ENCODE data around the gene RTL9. TPM values are rescaled to one million over a fixed set of nuclear protein-coding genes. Genes with fewer than 3 reads are reported as not detected.
A peak's percentile ranks its signal among the peaks of the same experiment; 100 is the strongest.

Gene RTL9
- total RNA-seq, 1 donor from 2014 or later: not detected

DNA sequence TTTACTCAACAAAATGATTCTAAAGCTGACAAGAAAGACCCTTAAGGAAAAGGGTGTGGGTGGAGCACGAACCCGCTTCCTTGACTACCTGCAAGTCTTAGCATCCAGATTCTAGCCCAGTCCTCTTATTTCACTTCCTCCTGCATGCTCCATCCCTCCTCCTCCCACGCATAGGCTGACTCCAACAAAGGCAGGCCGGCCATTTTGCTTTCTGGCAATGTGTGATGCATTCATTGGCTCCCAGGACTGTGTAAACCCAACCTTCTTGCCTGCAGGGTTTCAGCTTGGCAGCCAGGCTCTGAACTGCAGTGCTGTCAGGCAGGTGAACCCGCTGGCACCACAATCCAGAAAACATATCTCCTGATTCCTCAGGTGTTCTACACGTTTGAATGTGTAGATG is 39.3 kb downstream of the RTL9 start:
- Histone ChIP-seq H3K4me3 (ENCODE audit: low read depth, low read length) (no peak overlapping the region), H3K27me3 (ENCODE audit: control insufficient read depth, insufficient read depth, low read length) (no peaks in the 10 kb centered on the region), H3K36me3 (ENCODE audit: control insufficient read depth, insufficient read depth, low read length) (no peaks in the 10 kb centered on the region)
- TF ChIP-seq, protein P1, sequence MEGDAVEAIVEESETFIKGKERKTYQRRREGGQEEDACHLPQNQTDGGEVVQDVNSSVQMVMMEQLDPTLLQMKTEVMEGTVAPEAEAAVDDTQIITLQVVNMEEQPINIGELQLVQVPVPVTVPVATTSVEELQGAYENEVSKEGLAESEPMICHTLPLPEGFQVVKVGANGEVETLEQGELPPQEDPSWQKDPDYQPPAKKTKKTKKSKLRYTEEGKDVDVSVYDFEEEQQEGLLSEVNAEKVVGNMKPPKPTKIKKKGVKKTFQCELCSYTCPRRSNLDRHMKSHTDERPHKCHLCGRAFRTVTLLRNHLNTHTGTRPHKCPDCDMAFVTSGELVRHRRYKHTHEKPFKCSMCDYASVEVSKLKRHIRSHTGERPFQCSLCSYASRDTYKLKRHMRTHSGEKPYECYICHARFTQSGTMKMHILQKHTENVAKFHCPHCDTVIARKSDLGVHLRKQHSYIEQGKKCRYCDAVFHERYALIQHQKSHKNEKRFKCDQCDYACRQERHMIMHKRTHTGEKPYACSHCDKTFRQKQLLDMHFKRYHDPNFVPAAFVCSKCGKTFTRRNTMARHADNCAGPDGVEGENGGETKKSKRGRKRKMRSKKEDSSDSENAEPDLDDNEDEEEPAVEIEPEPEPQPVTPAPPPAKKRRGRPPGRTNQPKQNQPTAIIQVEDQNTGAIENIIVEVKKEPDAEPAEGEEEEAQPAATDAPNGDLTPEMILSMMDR (IDR thresholded peaks at IDR 0.05; ENCODE audit: insufficient read depth, low read length, severe bottlenecking): no peak
- DNase-seq (ENCODE audit: low read depth): no peak
- FAIRE-seq: no peak

DNA sequence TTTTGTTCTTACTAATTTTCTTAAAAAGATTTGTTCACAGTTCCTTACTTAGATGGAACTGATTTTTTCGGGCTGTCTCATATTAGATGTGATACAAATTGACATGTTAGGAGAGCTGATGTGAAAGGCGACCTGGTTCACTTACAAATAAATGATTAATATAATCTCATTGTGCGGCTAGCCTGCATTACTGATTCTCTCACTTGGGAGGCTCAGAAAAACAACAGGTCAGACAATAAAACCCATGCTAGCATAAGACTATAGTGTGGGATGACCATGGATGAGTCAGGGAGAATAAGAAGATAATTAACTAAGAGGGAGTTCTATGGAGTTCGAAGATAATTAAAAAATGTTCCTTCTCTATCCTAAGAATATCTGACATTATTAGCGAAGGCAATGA is 40.8 kb downstream of the RTL9 start:
- H3K27me3 ChIP-seq (ENCODE audit: control insufficient read depth, insufficient read depth, low read length): no peaks in the 10 kb centered on the region
- DNase-seq (ENCODE audit: low read depth): no peak
- TF ChIP-seq, protein P1 (IDR thresholded peaks at IDR 0.05; ENCODE audit: insufficient read depth, low read length, severe bottlenecking): no peak
- no peak overlapping the region for H3K4me3 ChIP-seq (ENCODE audit: low read depth, low read length)
- no peak for FAIRE-seq
- H3K36me3 ChIP-seq (ENCODE audit: control insufficient read depth, insufficient read depth, low read length): no peaks in the 10 kb centered on the region

DNA sequence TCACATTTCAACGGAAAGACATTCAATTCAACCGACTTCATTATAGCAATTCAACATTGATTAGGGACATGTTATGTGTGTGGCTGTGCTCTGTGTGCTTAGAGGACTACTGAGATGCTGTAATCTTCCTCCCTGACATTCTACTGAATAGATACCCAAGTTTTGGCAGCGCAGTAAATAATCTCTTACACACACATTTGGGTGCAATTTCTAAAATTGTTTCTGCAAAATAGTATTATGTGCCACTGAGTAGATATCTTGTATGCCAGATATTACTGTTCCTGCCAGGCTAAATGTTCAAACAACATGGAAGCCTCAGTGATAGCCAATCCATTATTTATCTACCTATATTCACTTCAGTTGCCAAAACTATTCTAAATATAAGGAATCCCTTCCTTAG is 41.3 kb downstream of the RTL9 start:
- DNase-seq (ENCODE audit: low read depth) (no peak), FAIRE-seq (no peak)
- no peaks in the 10 kb centered on the region for H3K27me3 ChIP-seq (ENCODE audit: control insufficient read depth, insufficient read depth, low read length)
- TF ChIP-seq, protein P1 (IDR thresholded peaks at IDR 0.05; ENCODE audit: insufficient read depth, low read length, severe bottlenecking): no peak
- H3K36me3 ChIP-seq (ENCODE audit: control insufficient read depth, insufficient read depth, low read length): no peaks in the 10 kb centered on the region
- no peak overlapping the region for H3K4me3 ChIP-seq (ENCODE audit: low read depth, low read length)

DNA sequence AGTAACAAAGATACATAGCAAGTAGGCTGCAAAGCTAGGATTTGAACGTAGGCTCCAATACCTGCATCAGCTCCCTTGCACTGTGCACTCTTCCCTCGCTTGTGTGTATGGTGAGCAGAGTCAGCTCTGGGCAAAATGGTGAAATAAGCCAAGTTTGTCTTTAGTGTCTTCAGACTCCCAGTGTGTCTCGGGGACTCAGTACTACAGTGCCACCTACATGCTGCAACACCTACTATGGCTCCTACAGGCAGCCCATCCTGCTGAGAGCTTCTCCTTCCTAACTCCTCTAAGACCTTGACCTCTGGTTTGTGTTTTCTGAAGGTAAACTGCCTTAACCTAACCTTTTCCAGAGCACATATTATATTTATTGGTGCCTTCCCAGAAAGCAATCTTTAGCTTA is 42.5 kb downstream of the RTL9 start:
- no peak overlapping the region for H3K4me3 ChIP-seq (ENCODE audit: low read depth, low read length)
- no peak for FAIRE-seq
- TF ChIP-seq, protein P1 (IDR thresholded peaks at IDR 0.05; ENCODE audit: insufficient read depth, low read length, severe bottlenecking): no peak

DNA sequence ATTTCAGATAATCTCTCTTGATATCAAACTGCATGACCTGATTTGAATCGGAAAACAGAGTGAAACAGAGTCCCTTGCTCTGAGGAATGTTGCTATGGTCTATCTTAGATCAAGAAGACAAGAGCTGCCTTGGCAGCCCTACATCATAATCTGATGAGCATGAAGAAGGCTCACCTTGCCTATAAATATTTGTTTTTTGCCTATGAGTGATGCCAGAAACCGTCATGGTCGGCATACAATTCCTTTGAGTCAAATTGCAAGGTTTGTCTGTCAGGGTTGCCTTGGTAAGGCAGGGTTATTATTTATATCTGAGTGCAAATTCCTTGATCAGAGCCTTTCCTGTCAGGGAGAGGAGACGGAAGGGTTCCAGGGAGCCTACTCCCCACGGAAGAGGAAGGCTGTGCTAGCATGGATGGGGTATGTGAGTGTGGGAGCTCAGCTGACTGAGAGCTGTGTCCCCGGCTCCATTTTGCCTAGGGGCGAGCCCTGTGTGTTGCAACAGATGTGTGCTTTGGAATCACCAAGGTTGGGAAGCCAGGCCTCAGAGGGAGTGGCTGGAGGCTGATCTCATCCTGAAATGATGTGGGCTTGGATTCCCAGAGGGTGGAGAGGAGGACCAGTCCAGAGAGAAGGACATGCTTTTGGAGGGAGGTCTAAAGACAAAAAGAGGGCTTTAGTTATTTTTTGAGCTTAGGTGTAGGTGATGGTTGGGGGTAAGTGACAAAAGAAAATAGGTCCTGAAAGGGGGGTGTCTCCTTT is 43.6 kb downstream of the RTL9 start:
- TF ChIP-seq, protein P1 (IDR thresholded peaks at IDR 0.05; ENCODE audit: insufficient read depth, low read length, severe bottlenecking): no peak
- Histone ChIP-seq H3K4me3 (ENCODE audit: low read depth, low read length) (no peak overlapping the region), H3K27me3 (ENCODE audit: control insufficient read depth, insufficient read depth, low read length) (no peaks in the 10 kb centered on the region), H3K36me3 (ENCODE audit: control insufficient read depth, insufficient read depth, low read length) (no peaks in the 10 kb centered on the region)
- DNase-seq (ENCODE audit: low read depth) (peak; percentile 84), FAIRE-seq (peak; percentile 66)

More for the DNA sequence above, 42.5 kb downstream of the RTL9 start:
- Histone ChIP-seq H3K27me3 (ENCODE audit: control insufficient read depth, insufficient read depth, low read length) (no peaks in the 10 kb centered on the region), H3K36me3 (ENCODE audit: control insufficient read depth, insufficient read depth, low read length) (no peaks in the 10 kb centered on the region)
- DNase-seq (ENCODE audit: low read depth): no peak

- Histone ChIP-seq H3K36me3 (ENCODE audit: control insufficient read depth, insufficient read depth, low read length) (no peaks in the 10 kb centered on the region), H3K27me3 (ENCODE audit: control insufficient read depth, insufficient read depth, low read length) (no peaks in the 10 kb centered on the region), H3K4me3 (ENCODE audit: low read depth, low read length) (no peak overlapping the region)
- no peak for FAIRE-seq
- DNase-seq (ENCODE audit: low read depth): peak; percentile 70
- TF ChIP-seq, protein P1 (IDR thresholded peaks at IDR 0.05; ENCODE audit: insufficient read depth, low read length, severe bottlenecking): no peak
These were observed 44.2 kb downstream of the RTL9 start for GRCh38 chrX:110402850-110403221.

All from bronchial epithelial cell (primary cell).